K562 (cell line): ENCODE data around the gene PRSS1. TPM values are rescaled to one million over a fixed set of nuclear protein-coding genes. Genes with fewer than 3 reads are reported as not detected.

Source experiments
- ATAC-seq: fragments of 200-7000 bp; cut with Tn5 transposase; 3 replicates; pipeline ENCODE4 v1.9.1; 2020; ENCODE audit warnings: moderate library complexity
- BruUV-seq: library from RNA; stranded (reverse); fragments of 400-500 nt; replicated peaks from 2 replicates; lab custom pipeline; 2021; lab: Mats Ljungman, UMichigan
- CTCF ChIA-PET: fragments of 300-600 bp; formaldehyde crosslinking; extraction: SDS; loops from one replicate; lab custom pipeline; 2021; ENCODE audit warnings: low intra/inter-chr PET ratio; lab: Yijun Ruan, JAX
- POLR2A ChIA-PET: fragments of 300-600, 350-650 bp; sonication (Branson Sonifier 250); formaldehyde crosslinking; extraction: SDS; loops from one replicate; lab custom pipeline; 2021; ENCODE audit warnings: antibody characterized with exemption, inconsistent platforms; lab: Yijun Ruan, JAX
- DNase-seq, 4 experiments: peaks; one replicate each; pipeline versions ENCODE4 v3.0.0 to v3.0.0-alpha.2; 2011 to 2018; ENCODE audit warnings: low spot score in 3 of 4, mixed read lengths in 3 of 4; ENCODE audit errors: extremely low read depth in 1 of 4
- FAIRE-seq: peaks from 2 replicates; lab custom pipeline; 2011; peaks lifted over from hg19 to GRCh38; lab: Jason Lieb, UNC
- H2AFZ ChIP-seq: 2 replicates; pipeline ENCODE4 v1.6.0; 2011; ENCODE audit warnings: low read depth, low read length, control low read depth, inconsistent platforms
- H3K27ac ChIP-seq: fragments of 200-600 bp; 3 replicates; pipeline ENCODE4 v1.8.0; 2011; ENCODE audit warnings: low read depth, mild to moderate bottlenecking, control low read depth, inconsistent platforms, low read length, moderate library complexity, mixed read lengths; ENCODE audit errors: extremely low read depth
- H3K27me3 ChIP-seq, 2 experiments: fragments of 300-600 bp in 1 of 2; 2 replicates in 1 of 2; 3 replicates in 1 of 2; pipeline versions ENCODE4 v1.6.0 to v1.8.0; 2011; ENCODE audit warnings: inconsistent platforms in 2 of 2, low read length in 2 of 2, mild to moderate bottlenecking in 1 of 2, mixed read lengths in 1 of 2, moderate library complexity in 1 of 2; ENCODE audit not compliant: control insufficient read depth in 2 of 2, insufficient read depth in 2 of 2
- H3K36me3 ChIP-seq: fragments of 300-600 bp; 3 replicates; pipeline ENCODE4 v1.8.0; 2011; ENCODE audit warnings: mild to moderate bottlenecking, low read length, inconsistent platforms; ENCODE audit not compliant: control insufficient read depth, insufficient read depth
- H3K4me1 ChIP-seq, 2 experiments: fragments of 200-600 bp in 1 of 2; replicated peaks in 1 of 2; 2 replicates in 1 of 2; 3 replicates in 1 of 2; pipeline versions ENCODE4 v1.5.1 to v1.8.0; 2011; ENCODE audit warnings: inconsistent platforms in 2 of 2, low read length in 2 of 2, mild to moderate bottlenecking in 1 of 2, mixed read lengths in 1 of 2, moderate library complexity in 1 of 2; ENCODE audit not compliant: control insufficient read depth in 2 of 2, insufficient read depth in 2 of 2
- H3K4me2 ChIP-seq: 2 replicates; pipeline ENCODE4 v1.6.1; 2011; ENCODE audit warnings: low read length, control low read depth, inconsistent platforms, mixed read lengths; ENCODE audit not compliant: insufficient read depth
- H3K4me3 ChIP-seq: fragments of 200-600 bp; sonication (generic), shearing (Covaris generic); 2 replicates; pipeline ENCODE4 v1.5.1; 2016; ENCODE audit warnings: control low read depth, inconsistent platforms
- H3K79me2 ChIP-seq: fragments of 200-600 bp; 3 replicates; pipeline ENCODE4 v1.8.0; 2011; ENCODE audit warnings: low read length, inconsistent platforms; ENCODE audit not compliant: control insufficient read depth, insufficient read depth
- H3K9ac ChIP-seq, 2 experiments: 2 replicates each; pipeline versions ENCODE4 v1.6.0 to v1.6.1; 2011; ENCODE audit warnings: low read depth in 2 of 2, low read length in 2 of 2, control low read depth in 1 of 2, inconsistent platforms in 1 of 2, mild to moderate bottlenecking in 1 of 2, mixed read lengths in 1 of 2; ENCODE audit not compliant: insufficient read depth in 1 of 2
- H3K9me1 ChIP-seq: one replicate; pipeline ENCODE4 v1.6.0; 2011; ENCODE audit warnings: inconsistent platforms, mild to moderate bottlenecking, low read length, moderate library complexity; ENCODE audit not compliant: control insufficient read depth, insufficient read depth
- H3K9me3 ChIP-seq: replicated peaks from 2 replicates; pipeline ENCODE4 v1.5.1; 2011; ENCODE audit warnings: low read depth, low read length, inconsistent platforms; ENCODE audit not compliant: control insufficient read depth, insufficient read depth
- H4K20me1 ChIP-seq: replicated peaks from 2 replicates; pipeline ENCODE4 v1.6.1; 2011; ENCODE audit warnings: low read length, inconsistent platforms, mixed read lengths; ENCODE audit not compliant: control insufficient read depth, insufficient read depth
- BDP1 ChIP-seq: IDR thresholded peaks from 3 replicates; pipeline ENCODE4 v1.6.1; 2011; ENCODE audit not compliant: insufficient read length, insufficient read depth
- BRCA1 ChIP-seq, 2 experiments: fragments of 450-650 bp in 1 of 2; sonication (generic) in 1 of 2; formaldehyde crosslinking in 1 of 2; IDR thresholded peaks; 2 replicates each; pipeline versions ENCODE4 v1.5.0 to v1.6.1; 2017 to 2020; ENCODE audit warnings: mild to moderate bottlenecking in 1 of 2, missing genetic modification reagents in 1 of 2
- CEBPZ ChIP-seq: fragments of 150-350 bp; IDR thresholded peaks from 2 replicates; pipeline ENCODE4 v1.6.1; 2014; ENCODE audit warnings: low read depth, mild to moderate bottlenecking, low read length, borderline replicate concordance
- ELF1 ChIP-seq: fragments of 200-800 bp; sonication (Bioruptor generic); IDR thresholded peaks from 2 replicates; pipeline ENCODE4 v1.6.1; 2016; ENCODE audit warnings: missing genetic modification characterization, missing compliant biosample characterization
- FOXM1 ChIP-seq, 2 experiments: fragments of 450-650 bp in 1 of 2; sonication (generic) in 1 of 2; formaldehyde crosslinking in 1 of 2; IDR thresholded peaks; 2 replicates each; pipeline versions ENCODE4 v1.6.1 to v1.9.0; 2017 to 2022; ENCODE audit warnings: low read depth in 2 of 2, mild to moderate bottlenecking in 2 of 2, missing genetic modification reagents in 1 of 2, moderate library complexity in 1 of 2
- GATAD2B ChIP-seq: fragments of 450-650 bp; IDR thresholded peaks from 2 replicates; pipeline ENCODE4 v1.6.1; 2017; ENCODE audit warnings: mild to moderate bottlenecking, borderline replicate concordance
- IRF2 ChIP-seq: sonication (generic); formaldehyde crosslinking; IDR thresholded peaks from 2 replicates; pipeline ENCODE4 v1.8.1; 2022; ENCODE audit warnings: mild to moderate bottlenecking, missing genetic modification reagents
- MAX ChIP-seq: sonication (generic); formaldehyde crosslinking; IDR thresholded peaks from 2 replicates; pipeline ENCODE4 v1.9.0; 2022; ENCODE audit warnings: mild to moderate bottlenecking, missing genetic modification reagents
- MXD1 ChIP-seq: fragments of 250-450 bp; sonication (Bioruptor Pico); IDR thresholded peaks from 2 replicates; pipeline ENCODE4 v1.8.0; 2021; ENCODE audit warnings: borderline replicate concordance, mild to moderate bottlenecking, moderate library complexity; ENCODE audit not compliant: poor library complexity, severe bottlenecking
- NFATC3 ChIP-seq: fragments of 450-650 bp; IDR thresholded peaks from 2 replicates; pipeline ENCODE4 v1.6.1; 2017; ENCODE audit warnings: mild to moderate bottlenecking
- NFIC ChIP-seq: fragments of 450-650 bp; IDR thresholded peaks from 2 replicates; pipeline ENCODE4 v1.6.1; 2017; ENCODE audit warnings: mild to moderate bottlenecking, inconsistent platforms
- PRPF4 ChIP-seq: fragments of 200-400 bp; formaldehyde crosslinking; IDR thresholded peaks from one replicate; pipeline ENCODE4 v1.6.1; 2017; ENCODE audit warnings: low read length, low read depth, mild to moderate bottlenecking; ENCODE audit not compliant: insufficient read depth, poor library complexity, severe bottlenecking
- RBM34 ChIP-seq: fragments of 200-400 bp; formaldehyde crosslinking; IDR thresholded peaks from 2 replicates; pipeline ENCODE4 v1.6.1; 2018; ENCODE audit warnings: low read length, borderline replicate concordance; ENCODE audit not compliant: insufficient read depth
- TEAD1 ChIP-seq, 2 experiments: fragments of 450-650 bp in 1 of 2; sonication (generic) in 1 of 2; formaldehyde crosslinking; IDR thresholded peaks; 2 replicates each; pipeline versions ENCODE4 v1.4.0 to v1.8.0; 2020 to 2022; ENCODE audit warnings: mild to moderate bottlenecking in 2 of 2, missing genetic modification reagents in 1 of 2
- ZBTB43 ChIP-seq: sonication (generic); formaldehyde crosslinking; IDR thresholded peaks from 2 replicates; pipeline ENCODE4 v1.8.0; 2023; ENCODE audit warnings: mild to moderate bottlenecking, missing genetic modification reagents
- ZKSCAN3 ChIP-seq: fragments of 250-450 bp; sonication (Bioruptor Pico); IDR thresholded peaks from 2 replicates; pipeline ENCODE4 v1.4.0; 2020
- ZNF347 ChIP-seq: fragments of 450-650 bp; formaldehyde crosslinking; IDR thresholded peaks from 2 replicates; pipeline ENCODE4 v1.4.0; 2020; ENCODE audit warnings: low read depth, mild to moderate bottlenecking, moderate library complexity
- WGBS: fragments of 100-300 bp; shearing (Covaris generic); methylation state at CpG from one replicate; pipeline ENCODE4 v1.1.6; 2016; ENCODE audit warnings: low coverage, mixed read lengths; ENCODE audit not compliant: insufficient coverage; ENCODE audit errors: missing lambda C conversion rate; 5-methylcytosine and 5-hydroxymethylcytosine counted together
- in situ Hi-C: fragments of 300-500 bp; cut with MboI; formaldehyde crosslinking; loops from 4 replicates; pipeline ENCODE4 v1.15.0; 2018; ENCODE audit warnings: inconsistent platforms, mixed read lengths
- intact Hi-C: fragments of 100-400 bp; cut with micrococcal nuclease; formaldehyde crosslinking; loops from 2 replicates; pipeline ENCODE4 v1.14.2; 2022
- polyA plus RNA-seq, 8 experiments: library from polyadenylated mRNA; depleted of rRNA in 4 of 8; stranded (reverse) in 5 of 8; unstranded in 3 of 8; fragments of >200 nt; fragmentation: Nextera tagmentation in 2 of 8; fragmentation: Illumina TruSeq in 1 of 8; extraction: Ambion mirVana in 2 of 8; extraction: Trizol in 1 of 8; gene quantifications; 2 replicates each; pipeline versions ENCODE4 v1.2.1 to v1.2.3, GENCODE V29; 2011 to 2014; ENCODE audit warnings: inconsistent platforms in 1 of 8, missing spikeins in 1 of 8
- total RNA-seq, 7 experiments: library from RNA; depleted of rRNA in 6 of 7; stranded (reverse); fragments of >200 nt in 6 of 7; fragmentation: Illumina TruSeq in 2 of 7; extraction: Trizol in 2 of 7; gene quantifications; 2 replicates each; pipeline versions ENCODE4 v1.2.1 to v1.2.3, GENCODE V29; 2011 to 2021; ENCODE audit warnings: low replicate concordance in 1 of 7

The PRSS1 gene
- total and polyA plus RNA-seq, 9 of the 15 experiments (the other 6 are each of a cell fraction or from before 2014, with no cell fraction given) = 0.07 to 6.6 (median 0.20) TPM; not detected in 6

GRCh38 chr7:142762104-142762503 lies 12.8 kb downstream of the PRSS1 start:
- POLR2A ChIA-PET = interaction anchor here (1.3 kb wide), 1 partner anchor 9 kb away, joined by 4 read pairs; the partner anchor contains the start of gene PRSS2
- intact Hi-C loops = no loop called here
- in situ Hi-C loops = no loop called here
- Histone ChIP-seq H3K4me2 (no peak overlapping the region), H4K20me1 (no peaks in the 10 kb centered on the region), H3K79me2 (no peaks in the 10 kb centered on the region), H3K27me3 (peaks cover 0 to 5% of the 10 kb centered on the region in 2 experiments; a peak in 2 of 5 replicates), H3K4me1 (peaks cover 0 to 4% of the 10 kb centered on the region in 2 experiments; a peak in 1 of 5 replicates), H3K9me1 (no peaks in the 10 kb centered on the region), H3K4me3 (no peak overlapping the region), H3K27ac (no peak overlapping the region), H2AFZ (no peak overlapping the region), H3K36me3 (no peaks in the 10 kb centered on the region), H3K9me3 (no peaks in the 10 kb centered on the region), H3K9ac (no peak overlapping the region)
- DNase-seq = no peak
- BruUV-seq = no TSS peak
- ATAC-seq = no peak
- no peak for FAIRE-seq
- CTCF ChIA-PET = no interaction called here
- WGBS = 0% methylated on average over 1 of the region's 1 CpG
- TF ChIP-seq FOXM1 (IDR thresholded peaks at IDR 0.05; ENCODE audit: low read depth) = no peak
- TF ChIP-seq FOXM1 (CRISPR knock-in tag; IDR thresholded peaks at IDR 0.05; ENCODE audit: low read depth) = no peak
- no peak for TF ChIP-seq NFATC3
- TF ChIP-seq NFIC = no peak
- no peak for TF ChIP-seq BDP1
- TF ChIP-seq MXD1 = no peak
- TF ChIP-seq TEAD1 (CRISPR knock-in tag; IDR thresholded peaks at IDR 0.05) = no peak
- TF ChIP-seq MAX = no peak
- no peak for TF ChIP-seq ZNF347 (CRISPR knock-in tag)
- TF ChIP-seq CEBPZ = no peak
- TF ChIP-seq PRPF4 = no peak
- TF ChIP-seq ZKSCAN3 (CRISPR knock-in tag) = no peak
- no peak for TF ChIP-seq ZBTB43
- no peak for TF ChIP-seq IRF2 (CRISPR knock-in tag)
- no peak for TF ChIP-seq RBM34
- TF ChIP-seq ELF1 (tag) = no peak
- TF ChIP-seq BRCA1 (IDR thresholded peaks at IDR 0.05) = no peak
- TF ChIP-seq BRCA1 (CRISPR knock-in tag; IDR thresholded peaks at IDR 0.05) = no peak
- no peak for TF ChIP-seq GATAD2B
